Bladder microvascular endothelial cell (primary cell): ENCODE data around the gene USE1. TPM values are rescaled to one million over a fixed set of nuclear protein-coding genes. Genes with fewer than 3 reads are reported as not detected.

ENCODE experiments used
- total RNA-seq: library from RNA; depleted of rRNA; stranded (reverse); fragments of >200 nt; gene quantifications from 2 replicates; pipeline ENCODE4 v1.2.3, GENCODE V29; 2014

USE1 gene, protein sequence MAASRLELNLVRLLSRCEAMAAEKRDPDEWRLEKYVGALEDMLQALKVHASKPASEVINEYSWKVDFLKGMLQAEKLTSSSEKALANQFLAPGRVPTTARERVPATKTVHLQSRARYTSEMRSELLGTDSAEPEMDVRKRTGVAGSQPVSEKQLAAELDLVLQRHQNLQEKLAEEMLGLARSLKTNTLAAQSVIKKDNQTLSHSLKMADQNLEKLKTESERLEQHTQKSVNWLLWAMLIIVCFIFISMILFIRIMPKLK
- total RNA-seq: 12.8 and 22.0 TPM in 2 replicates

DNA sequence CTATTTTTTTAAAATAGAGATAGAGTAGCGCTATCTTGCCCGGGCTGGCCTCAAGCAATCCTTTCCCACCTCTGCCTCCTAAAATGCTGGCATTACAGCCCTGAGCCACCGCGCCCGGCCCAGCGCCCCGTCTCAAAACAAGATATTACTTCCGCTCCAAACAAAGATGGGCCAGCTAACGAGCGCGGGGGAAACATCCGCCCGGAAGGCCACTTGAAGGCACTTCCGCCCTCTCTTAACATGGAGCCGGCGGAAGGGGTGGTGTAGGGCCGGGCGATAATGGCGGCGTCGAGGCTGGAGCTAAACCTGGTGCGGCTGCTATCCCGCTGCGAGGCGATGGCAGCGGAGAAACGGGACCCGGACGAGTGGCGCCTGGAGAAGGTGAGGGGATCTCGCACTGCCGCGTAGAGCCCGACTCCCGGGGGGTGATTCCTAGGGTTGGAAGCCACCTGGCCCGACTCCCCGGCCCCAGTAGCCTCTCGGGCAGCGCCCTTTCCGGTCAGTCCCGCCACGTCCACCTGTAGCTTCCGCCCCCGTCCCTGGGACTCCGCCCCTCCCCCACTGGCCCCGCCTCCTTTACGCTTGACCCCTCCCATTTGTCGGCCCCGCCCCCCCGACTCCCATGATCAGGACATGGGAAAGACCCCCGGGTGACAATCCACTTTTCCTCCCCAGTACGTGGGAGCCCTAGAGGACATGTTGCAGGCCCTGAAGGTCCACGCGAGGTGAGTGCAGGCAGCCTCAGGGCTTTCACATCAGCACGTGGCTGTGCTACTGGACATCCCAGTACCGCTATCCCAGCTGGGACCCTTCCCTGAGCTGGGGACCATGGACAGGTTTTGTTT lies at the start of gene USE1:
Gene USE1, plus strand, starts transcription at position 231 of the 845 bp plus-strand sequence. Its CDS starts 49 bp downstream, at position 280.

DNA sequence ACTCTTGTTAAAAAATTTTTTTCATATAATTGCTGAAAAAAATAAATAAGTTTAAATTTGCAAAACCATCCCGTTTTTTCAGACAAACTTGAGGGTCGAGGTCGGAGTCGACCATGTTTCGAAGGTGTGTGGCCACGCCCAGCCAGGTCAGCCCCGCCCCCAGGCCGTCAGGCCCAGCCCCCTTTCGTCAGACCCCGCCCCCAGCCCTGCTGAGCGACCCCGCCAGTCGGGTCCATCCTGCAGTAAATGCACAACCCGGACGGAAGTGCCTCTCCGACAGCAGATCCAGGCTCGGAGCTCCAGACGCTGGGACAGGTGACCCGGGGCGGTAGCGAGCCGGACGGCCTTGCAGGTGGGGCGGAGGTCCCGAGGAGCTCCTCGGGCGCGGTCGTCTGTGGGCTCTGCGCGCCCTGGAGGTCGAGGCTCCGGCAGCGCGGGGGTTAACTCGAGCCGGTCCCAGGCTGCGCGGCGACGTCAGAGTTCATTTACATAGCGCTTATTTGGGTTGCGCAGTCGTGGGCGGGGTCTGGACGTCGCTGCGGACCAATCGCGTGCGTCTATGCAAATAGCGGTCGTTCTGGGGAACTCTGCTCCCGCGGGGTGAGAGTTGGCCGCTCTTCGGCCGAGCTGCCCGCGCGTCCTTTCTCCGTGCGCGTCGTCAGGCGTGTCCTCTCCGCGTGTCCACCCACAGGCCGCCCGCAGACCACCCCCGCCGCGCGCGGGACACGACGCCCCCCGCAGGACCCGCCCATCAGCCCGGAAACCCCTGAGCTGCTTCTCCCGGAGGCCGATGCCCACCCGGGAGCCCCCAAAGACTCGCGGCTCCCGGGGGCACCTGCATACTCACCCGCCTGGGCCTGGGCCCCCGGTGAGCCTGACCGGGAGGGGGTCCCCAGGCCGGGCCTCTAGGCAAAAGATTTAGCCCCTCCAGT lies 11.1 kb downstream of the USE1 start, which contains the start of gene OCEL1:
Gene OCEL1, plus strand, starts transcription at position 225 of the 932 bp plus-strand sequence. Its CDS starts 22 bp downstream, at position 247.

GRCh38 chr19:17245535-17245984 lies 30.4 kb downstream of the USE1 start, which contains the start of gene NR2F6:
TSS of gene NR2F6 (minus strand) at chr19:17245919. CDS start at chr19:17245220, 699 bp downstream.

DNA sequence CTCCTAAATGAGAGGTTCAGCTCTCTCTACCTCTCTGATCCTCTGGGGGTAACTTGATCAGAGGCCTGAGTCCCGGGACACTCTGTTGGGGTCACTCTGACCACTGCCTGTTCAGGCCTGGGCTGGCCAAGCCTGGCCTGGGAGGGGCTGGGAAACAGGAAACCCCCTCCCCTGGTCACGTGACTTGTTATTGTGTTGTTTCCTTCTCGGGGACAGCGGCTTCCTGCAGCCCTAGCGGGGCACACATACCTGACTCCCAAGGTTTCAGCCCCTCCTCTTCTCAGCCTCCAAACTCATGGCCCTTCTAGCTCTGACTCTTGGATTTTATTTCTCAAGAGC lies 49.5 kb downstream of the USE1 start, which contains the start of gene USHBP1:
Gene USHBP1, minus strand, starts transcription at position 105 of the 339 bp plus-strand sequence. CDS start 446 bp downstream, outside the sequence.

GRCh38 chr19:17266975-17267788 lies 52.0 kb downstream of the USE1 start, which contains the start of gene BABAM1:
TSS of gene BABAM1 (plus strand) at chr19:17267443. CDS start at chr19:17268807, 1,364 bp downstream.

Other genes with a start within 250 kb of the USE1 start
- 1.5 and 2.7 TPM in 2 replicates for gene CPAMD8, start 188.5 kb upstream of the USE1 start, total RNA-seq
- gene HAUS8, start 139.9 kb upstream of the USE1 start, total RNA-seq: 3.8 and 4.2 TPM in 2 replicates
- gene MYO9B, start 139.6 kb upstream of the USE1 start, total RNA-seq: 38.7 and 75.2 TPM in 2 replicates
- gene OCEL1, start 10.9 kb downstream of the USE1 start, total RNA-seq: 1.5 and 2.1 TPM in 2 replicates
- gene NR2F6, start 30.6 kb downstream of the USE1 start, total RNA-seq: 29.3 and 39.3 TPM in 2 replicates
- gene USHBP1, start 49.4 kb downstream of the USE1 start, total RNA-seq: 27.4 and 34.0 TPM in 2 replicates
- gene BABAM1, start 52.1 kb downstream of the USE1 start, total RNA-seq: 91.3 and 113 TPM in 2 replicates
- 0.49 and 0.76 TPM in 2 replicates for gene ANKLE1, start 66.5 kb downstream of the USE1 start, total RNA-seq
- gene ABHD8, start 88.1 kb downstream of the USE1 start, total RNA-seq: 5.2 and 7.2 TPM in 2 replicates
- 16.3 and 24.4 TPM in 2 replicates for gene MRPL34, start 90.5 kb downstream of the USE1 start, total RNA-seq
- 14.4 and 38.8 TPM in 2 replicates for gene DDA1, start 94.2 kb downstream of the USE1 start, total RNA-seq
- 2.4 and 6.1 TPM in 2 replicates for gene ANO8, start 119.5 kb downstream of the USE1 start, total RNA-seq
- gene GTPBP3, start 122.2 kb downstream of the USE1 start, total RNA-seq: 10.4 and 32.6 TPM in 2 replicates
- gene PLVAP, start 162.0 kb downstream of the USE1 start, total RNA-seq: 11.8 and 12.5 TPM in 2 replicates
- gene CCDC194, start 178.8 kb downstream of the USE1 start, total RNA-seq: not detected in 2 replicates
- gene BST2, start 190.3 kb downstream of the USE1 start, total RNA-seq: 36.9 and 54.1 TPM in 2 replicates
- 20.9 and 36.8 TPM in 2 replicates for gene MVB12A, start 204.7 kb downstream of the USE1 start, total RNA-seq
- not detected in 2 replicates for gene TMEM221, start 233.3 kb downstream of the USE1 start, total RNA-seq
- not detected in 2 replicates for gene NXNL1, start 245.6 kb downstream of the USE1 start, total RNA-seq